ENCODE data around the gene HYDIN.
"Not testable (repeated sequence)": the region's sequence is repeated elsewhere in the genome, so short reads cannot be mapped to it uniquely, and the experiment has no call there.

The HYDIN gene

GRCh38 chr16:70851299-70851698 lies 379.2 kb downstream of the HYDIN start:
- not testable (repeated sequence) for DNase-seq (ENCODE audit: low read depth)

GRCh38 chr16:70823498-70824118 lies 406.9 kb downstream of the HYDIN start:
- not testable (repeated sequence) for DNase-seq (ENCODE audit: low read depth)

- DNase-seq (ENCODE audit: low read depth) = not testable (repeated sequence)
These were observed 407.8 kb downstream of the HYDIN start for GRCh38 chr16:70822734-70823133.

- not testable (repeated sequence) for DNase-seq (ENCODE audit: low read depth)
These were observed 412.4 kb downstream of the HYDIN start for GRCh38 chr16:70818088-70818487.

GRCh38 chr16:70809392-70810060 lies 421.0 kb downstream of the HYDIN start:
- DNase-seq (ENCODE audit: low read depth) = no peak

GRCh38 chr16:70808371-70808770 lies 422.2 kb downstream of the HYDIN start:
- DNase-seq (ENCODE audit: low read depth) = no peak

GRCh38 chr16:70805787-70806186 lies 424.7 kb downstream of the HYDIN start:
- DNase-seq (ENCODE audit: low read depth) = no peak

- no peak for DNase-seq (ENCODE audit: low read depth)
These were observed 425.1 kb downstream of the HYDIN start for GRCh38 chr16:70805380-70805779.

GRCh38 chr16:70804734-70805169 lies 425.8 kb downstream of the HYDIN start:
- DNase-seq (ENCODE audit: low read depth) = no peak

- DNase-seq (ENCODE audit: low read depth) = peak; percentile 36
These were observed 426.3 kb downstream of the HYDIN start for GRCh38 chr16:70804153-70804733.

- DNase-seq (ENCODE audit: low read depth) = no peak
These were observed 427.2 kb downstream of the HYDIN start for GRCh38 chr16:70803319-70803718.

GRCh38 chr16:70801611-70802010 lies 428.9 kb downstream of the HYDIN start:
- DNase-seq (ENCODE audit: low read depth) = no peak

- peak; percentile 57 for DNase-seq (ENCODE audit: low read depth)
These were observed 429.6 kb downstream of the HYDIN start, which contains the start of gene VAC14 for GRCh38 chr16:70800781-70801480. Gene VAC14 (minus strand): TSS chr16:70801158. CDS start chr16:70800900, 258 bp downstream.

- DNase-seq (ENCODE audit: low read depth) = no peak
These were observed 430.2 kb downstream of the HYDIN start for GRCh38 chr16:70800311-70800710.

- no peak for DNase-seq (ENCODE audit: low read depth)
These were observed 434.2 kb downstream of the HYDIN start for GRCh38 chr16:70796301-70796700.

GRCh38 chr16:70795296-70795912 lies 435.1 kb downstream of the HYDIN start:
- no peak for DNase-seq (ENCODE audit: low read depth)

- no peak for DNase-seq (ENCODE audit: low read depth)
These were observed 436.5 kb downstream of the HYDIN start for GRCh38 chr16:70793851-70794502.

GRCh38 chr16:70790815-70791214 lies 439.7 kb downstream of the HYDIN start:
- DNase-seq (ENCODE audit: low read depth) = no peak

- DNase-seq (ENCODE audit: low read depth) = no peak
These were observed 440.7 kb downstream of the HYDIN start for GRCh38 chr16:70789595-70790447.

All from fibroblast of the conjunctiva (primary cell).